ENCODE measurements around the gene CAPN10.

CAPN10 gene

DNA sequence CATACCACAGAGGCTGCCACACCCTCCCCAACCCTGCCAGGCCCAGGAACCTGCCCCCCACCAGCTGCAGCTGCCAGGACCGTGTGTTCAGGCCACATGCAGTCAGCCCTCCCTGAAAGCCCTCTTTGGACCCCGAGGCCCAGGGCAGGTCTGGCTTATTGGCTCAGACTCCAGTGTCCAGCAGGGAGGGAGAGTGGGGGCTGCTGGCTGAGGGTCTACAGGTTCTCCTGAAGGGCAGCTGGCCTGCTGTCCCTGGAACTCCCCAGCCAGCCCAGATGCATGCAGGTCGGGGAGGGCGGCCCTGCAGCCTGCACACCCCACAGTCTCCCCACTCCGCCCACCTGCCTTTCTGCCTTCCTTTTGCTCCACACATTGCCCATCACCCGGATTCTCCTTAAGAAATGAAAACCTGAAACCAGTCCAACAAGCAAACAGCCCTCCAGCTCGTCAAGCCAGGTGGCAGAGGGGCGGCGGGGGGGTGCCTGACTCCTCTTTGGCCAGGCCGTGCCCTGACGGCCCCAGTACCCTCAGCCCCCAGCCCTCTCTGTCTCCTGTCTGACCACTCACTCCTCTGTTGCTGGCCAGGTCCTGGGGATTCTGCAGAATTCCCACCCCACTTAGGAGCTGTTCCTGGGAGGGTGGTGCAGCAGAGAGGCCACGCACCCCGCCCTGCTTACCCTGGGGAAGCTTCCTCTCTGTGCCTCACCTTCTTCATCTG lies 56.7 kb downstream of the CAPN10 start:
- no peak overlapping the region for H3K4me3 ChIP-seq (ENCODE audit: low read length)
- H3K9ac ChIP-seq (ENCODE audit: low read length): no peak overlapping the region
- no peaks in the 10 kb centered on the region for H3K4me1 ChIP-seq (ENCODE audit: control insufficient read depth, low read depth, low read length)
- no peaks in the 10 kb centered on the region for H3K9me3 ChIP-seq (ENCODE audit: control insufficient read depth, low read depth, low read length)
- H3K36me3 ChIP-seq (ENCODE audit: control insufficient read depth, low read depth, low read length): no peaks in the 10 kb centered on the region
- H3K27me3 ChIP-seq (ENCODE audit: control insufficient read depth, insufficient read depth, low read length): peaks cover 1% of the 10 kb centered on the region
- no peak overlapping the region for H3K27ac ChIP-seq (ENCODE audit: low read length)

DNA sequence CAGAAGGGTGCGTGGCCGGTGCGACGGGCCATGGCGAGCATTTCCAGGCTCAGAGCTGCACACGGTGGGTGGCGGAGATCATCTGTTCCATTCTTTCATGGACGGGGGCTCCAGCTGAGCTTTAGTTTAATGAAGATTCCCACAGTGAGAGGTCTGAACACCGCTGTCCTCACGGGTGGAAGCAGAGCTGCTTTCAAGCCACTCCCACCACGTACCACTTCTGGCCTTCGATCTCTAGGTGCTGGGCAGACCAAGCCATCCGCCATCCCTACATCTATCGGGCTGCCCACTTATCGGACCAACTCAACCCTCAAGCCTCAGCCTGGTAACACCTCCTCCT lies 57.2 kb downstream of the CAPN10 start:
- Histone ChIP-seq H3K4me3 (ENCODE audit: low read length) (no peak overlapping the region), H3K27me3 (ENCODE audit: control insufficient read depth, insufficient read depth, low read length) (peaks cover 5% of the 10 kb centered on the region), H3K9me3 (ENCODE audit: control insufficient read depth, low read depth, low read length) (no peaks in the 10 kb centered on the region), H3K4me1 (ENCODE audit: control insufficient read depth, low read depth, low read length) (no peaks in the 10 kb centered on the region), H3K9ac (ENCODE audit: low read length) (no peak overlapping the region), H3K27ac (ENCODE audit: low read length) (no peak overlapping the region), H3K36me3 (ENCODE audit: control insufficient read depth, low read depth, low read length) (no peaks in the 10 kb centered on the region)

DNA sequence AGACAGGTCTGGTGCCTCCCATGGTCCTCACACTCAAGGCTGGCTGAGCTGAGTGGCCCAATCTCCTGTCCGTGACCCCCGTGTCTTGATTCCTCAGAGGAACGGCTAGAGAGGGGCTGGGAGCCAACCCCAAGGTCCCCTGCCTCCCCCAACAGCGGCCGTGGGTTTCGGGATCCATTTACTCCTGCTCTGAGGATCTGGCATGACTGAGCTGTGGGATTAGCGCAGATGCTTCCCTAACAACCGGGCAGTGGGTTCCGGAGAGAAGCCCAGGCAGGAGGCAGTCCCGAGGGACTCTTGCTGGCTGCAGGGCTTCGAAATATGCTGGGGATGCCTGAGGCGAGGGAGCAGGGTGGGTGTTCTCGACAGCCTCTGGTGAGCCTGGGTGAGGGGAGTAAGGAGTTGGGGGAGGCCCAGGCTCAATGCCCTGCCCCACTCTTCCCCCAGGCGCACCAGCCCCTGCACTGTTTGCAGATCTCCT lies 57.7 kb downstream of the CAPN10 start:
- peaks cover 10% of the 10 kb centered on the region for H3K27me3 ChIP-seq (ENCODE audit: control insufficient read depth, insufficient read depth, low read length)
- H3K36me3 ChIP-seq (ENCODE audit: control insufficient read depth, low read depth, low read length): no peaks in the 10 kb centered on the region
- no peak overlapping the region for H3K9ac ChIP-seq (ENCODE audit: low read length)
- H3K4me3 ChIP-seq (ENCODE audit: low read length): no peak overlapping the region
- no peaks in the 10 kb centered on the region for H3K4me1 ChIP-seq (ENCODE audit: control insufficient read depth, low read depth, low read length)
- H3K27ac ChIP-seq (ENCODE audit: low read length): no peak overlapping the region
- H3K9me3 ChIP-seq (ENCODE audit: control insufficient read depth, low read depth, low read length): no peaks in the 10 kb centered on the region

DNA sequence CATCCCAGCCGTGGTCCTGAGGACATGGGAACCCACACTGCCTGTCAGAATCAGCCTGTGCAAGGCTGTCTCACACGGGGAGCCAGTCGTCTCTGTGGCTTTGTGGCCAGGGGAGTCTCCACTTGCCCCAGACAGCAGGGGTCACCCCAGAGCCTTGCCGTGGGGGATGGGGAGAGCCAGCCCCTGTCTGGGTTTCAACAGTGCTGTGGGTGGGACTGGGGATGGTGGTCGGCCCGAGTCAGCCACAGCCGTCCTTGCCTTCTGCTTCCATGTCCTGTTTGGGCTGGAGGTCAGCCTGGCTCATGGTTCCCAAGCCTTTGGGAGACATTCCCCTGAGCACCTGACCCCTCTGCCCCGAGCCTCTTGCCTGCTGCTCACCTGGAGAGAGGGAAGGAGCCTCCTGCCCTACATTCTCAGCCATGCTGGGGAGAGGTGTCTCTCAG lies 58.3 kb downstream of the CAPN10 start:
- Histone ChIP-seq H3K4me3 (ENCODE audit: low read length) (no peak overlapping the region), H3K9me3 (ENCODE audit: control insufficient read depth, low read depth, low read length) (no peaks in the 10 kb centered on the region), H3K4me1 (ENCODE audit: control insufficient read depth, low read depth, low read length) (no peaks in the 10 kb centered on the region), H3K36me3 (ENCODE audit: control insufficient read depth, low read depth, low read length) (no peaks in the 10 kb centered on the region), H3K27ac (ENCODE audit: low read length) (no peak overlapping the region), H3K27me3 (ENCODE audit: control insufficient read depth, insufficient read depth, low read length) (peaks cover 10% of the 10 kb centered on the region), H3K9ac (ENCODE audit: low read length) (no peak overlapping the region)

DNA sequence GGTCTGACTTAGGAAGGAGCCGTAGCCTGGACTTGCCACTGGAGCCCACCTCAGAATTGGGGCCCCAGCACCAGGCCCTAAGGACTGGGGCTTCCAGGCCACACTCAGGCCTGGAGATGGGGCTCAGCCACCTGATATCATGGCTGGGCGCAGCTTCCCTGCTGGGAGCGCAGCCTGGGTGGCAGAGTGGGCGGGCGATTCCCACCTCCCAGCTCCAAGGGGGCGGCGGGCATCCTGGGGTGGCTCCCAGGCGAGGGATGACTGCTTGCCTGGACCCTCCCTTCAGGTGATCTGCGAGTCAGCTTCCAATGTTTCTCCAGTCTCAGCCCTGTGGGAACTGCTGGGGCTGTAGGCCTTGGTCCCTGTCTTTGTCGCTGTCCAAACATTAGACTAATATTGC lies 58.8 kb downstream of the CAPN10 start:
- no peaks in the 10 kb centered on the region for H3K4me1 ChIP-seq (ENCODE audit: control insufficient read depth, low read depth, low read length)
- H3K9me3 ChIP-seq (ENCODE audit: control insufficient read depth, low read depth, low read length): no peaks in the 10 kb centered on the region

DNA sequence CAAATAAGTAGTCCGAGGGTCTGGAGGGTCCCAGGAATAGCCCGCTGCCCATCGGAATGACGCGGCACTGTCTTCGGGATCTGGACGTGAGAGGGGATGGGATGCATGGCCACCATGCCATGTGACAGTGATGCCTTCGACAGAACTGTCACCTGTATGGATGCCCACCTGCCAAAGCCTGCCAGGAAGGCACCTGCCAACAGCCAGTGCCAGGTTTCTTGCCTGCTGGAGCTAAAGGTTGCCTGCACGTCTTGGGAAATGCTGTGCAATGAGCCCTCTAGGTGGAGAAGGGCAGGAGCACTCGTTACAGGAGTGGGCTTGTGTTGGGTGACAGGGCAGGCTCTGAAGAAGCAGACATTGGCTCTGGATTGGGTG lies 59.3 kb downstream of the CAPN10 start:
- H3K4me3 ChIP-seq (ENCODE audit: low read length): no peak overlapping the region
- H3K9me3 ChIP-seq (ENCODE audit: control insufficient read depth, low read depth, low read length): no peaks in the 10 kb centered on the region
- peaks cover 10% of the 10 kb centered on the region for H3K27me3 ChIP-seq (ENCODE audit: control insufficient read depth, insufficient read depth, low read length)
- no peaks in the 10 kb centered on the region for H3K4me1 ChIP-seq (ENCODE audit: control insufficient read depth, low read depth, low read length)
- H3K36me3 ChIP-seq (ENCODE audit: control insufficient read depth, low read depth, low read length): no peaks in the 10 kb centered on the region
- H3K27ac ChIP-seq (ENCODE audit: low read length): no peak overlapping the region
- no peak overlapping the region for H3K9ac ChIP-seq (ENCODE audit: low read length)

More for the DNA sequence above, 58.8 kb downstream of the CAPN10 start:
- H3K27ac ChIP-seq (ENCODE audit: low read length): no peak overlapping the region
- H3K9ac ChIP-seq (ENCODE audit: low read length): no peak overlapping the region
- H3K4me3 ChIP-seq (ENCODE audit: low read length): no peak overlapping the region
- H3K36me3 ChIP-seq (ENCODE audit: control insufficient read depth, low read depth, low read length): no peaks in the 10 kb centered on the region
- peaks cover 10% of the 10 kb centered on the region for H3K27me3 ChIP-seq (ENCODE audit: control insufficient read depth, insufficient read depth, low read length)

DNA sequence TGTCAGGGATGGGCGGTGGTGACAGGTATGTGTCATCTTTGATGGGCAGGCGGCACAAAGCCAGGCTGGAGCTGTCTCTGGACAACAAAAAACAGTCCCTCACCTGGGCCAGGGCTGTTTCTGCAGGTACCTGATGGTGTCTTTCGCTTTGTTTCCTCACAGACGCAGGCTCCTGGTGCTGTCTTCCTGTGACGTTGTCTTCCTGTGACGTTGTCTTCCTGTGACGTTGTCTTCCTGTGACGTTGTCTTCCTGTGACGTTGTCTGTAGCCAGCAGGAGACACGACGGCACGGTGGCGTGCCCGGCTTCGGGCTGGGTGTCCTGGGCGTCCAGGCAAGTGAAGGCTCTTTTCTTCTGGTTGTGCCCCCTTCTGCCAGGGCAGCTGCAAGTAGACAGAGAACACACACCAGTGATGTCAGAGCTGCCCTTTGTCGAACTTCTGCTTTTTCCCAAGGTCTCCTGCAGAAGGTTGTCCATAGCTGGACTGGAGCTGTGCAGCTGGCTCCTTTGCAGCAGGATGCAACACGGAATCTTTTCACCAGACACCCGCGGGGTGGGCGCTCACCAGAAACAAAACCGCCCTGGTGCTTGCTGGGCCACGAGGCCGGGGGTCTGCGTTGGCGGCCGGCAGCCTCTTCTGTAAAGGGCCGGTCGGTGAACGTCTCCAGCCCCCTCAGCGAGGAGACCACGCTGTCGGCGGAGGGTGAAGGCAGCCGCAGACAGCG lies 59.8 kb downstream of the CAPN10 start:
- Histone ChIP-seq H3K9ac (ENCODE audit: low read length) (no peak overlapping the region), H3K36me3 (ENCODE audit: control insufficient read depth, low read depth, low read length) (no peaks in the 10 kb centered on the region), H3K4me1 (ENCODE audit: control insufficient read depth, low read depth, low read length) (no peaks in the 10 kb centered on the region), H3K4me3 (ENCODE audit: low read length) (no peak overlapping the region), H3K27me3 (ENCODE audit: control insufficient read depth, insufficient read depth, low read length) (peaks cover 10% of the 10 kb centered on the region), H3K9me3 (ENCODE audit: control insufficient read depth, low read depth, low read length) (no peaks in the 10 kb centered on the region), H3K27ac (ENCODE audit: low read length) (no peak overlapping the region)

DNA sequence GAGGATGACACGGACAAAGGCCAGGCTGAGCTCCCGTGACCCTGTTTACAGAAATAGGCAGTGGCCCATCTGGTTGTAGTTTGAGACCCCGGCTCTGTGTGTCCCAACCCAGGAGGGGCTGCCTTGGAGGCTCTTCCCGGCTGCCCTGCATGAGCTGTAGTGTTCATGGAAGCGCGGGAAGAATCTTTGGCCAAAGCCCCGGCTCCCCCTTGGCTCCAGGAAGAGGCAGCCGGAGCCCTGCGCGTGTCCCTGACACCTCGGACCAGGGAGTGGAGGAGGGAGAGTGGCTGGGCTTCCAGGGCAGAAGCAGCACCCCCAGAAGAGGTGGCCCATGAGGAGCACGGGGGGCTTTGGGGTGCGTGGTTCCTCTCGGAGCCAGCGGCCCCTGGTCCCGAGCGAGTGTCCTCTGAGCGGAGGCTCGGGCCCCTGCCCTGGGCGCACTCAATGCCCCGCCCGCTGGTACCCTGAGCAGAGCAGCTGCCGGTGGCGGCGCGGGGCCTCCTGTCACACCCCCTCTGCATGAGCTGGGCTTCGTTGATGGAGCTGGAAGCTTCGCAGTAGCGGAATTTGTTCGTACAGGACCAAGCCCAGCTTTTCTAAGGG lies 60.5 kb downstream of the CAPN10 start:
- H3K9ac ChIP-seq (ENCODE audit: low read length): no peak overlapping the region
- H3K27ac ChIP-seq (ENCODE audit: low read length): no peak overlapping the region

DNA sequence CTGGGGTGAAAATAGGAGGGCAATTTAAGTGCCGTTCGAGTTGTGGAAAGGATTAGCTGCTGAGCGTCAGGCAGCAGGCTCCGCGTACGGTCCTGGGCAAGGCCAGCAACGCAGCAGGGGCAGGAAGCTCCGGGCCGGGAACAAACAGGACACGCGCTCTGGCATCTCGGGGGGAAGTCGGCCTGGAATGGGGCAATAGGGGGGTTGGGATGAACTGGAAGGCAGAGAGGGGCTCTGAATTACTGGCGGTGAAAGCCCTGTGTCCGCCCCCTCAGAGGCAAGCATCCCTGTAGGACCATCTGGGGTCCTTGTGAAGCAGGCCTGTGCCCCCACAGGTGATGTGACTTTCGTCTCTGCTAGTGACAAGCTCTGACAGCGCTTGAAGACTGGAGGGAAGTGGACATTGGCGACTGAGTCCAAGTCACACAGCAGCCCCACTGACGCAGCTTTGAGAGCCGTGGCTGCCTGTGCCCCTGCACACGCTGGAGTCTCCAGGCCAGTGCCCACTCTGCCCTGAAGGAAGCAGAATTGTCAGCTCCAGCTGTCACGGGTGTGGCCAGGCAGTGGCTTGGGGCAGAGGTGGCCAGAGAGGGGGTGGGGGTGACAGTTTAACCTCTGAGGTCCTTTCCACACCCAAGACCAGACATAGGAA lies 61.1 kb downstream of the CAPN10 start:
- Histone ChIP-seq H3K4me1 (ENCODE audit: control insufficient read depth, low read depth, low read length) (no peaks in the 10 kb centered on the region), H3K27ac (ENCODE audit: low read length) (no peak overlapping the region), H3K4me3 (ENCODE audit: low read length) (no peak overlapping the region), H3K9ac (ENCODE audit: low read length) (no peak overlapping the region), H3K36me3 (ENCODE audit: control insufficient read depth, low read depth, low read length) (no peaks in the 10 kb centered on the region), H3K9me3 (ENCODE audit: control insufficient read depth, low read depth, low read length) (no peaks in the 10 kb centered on the region), H3K27me3 (ENCODE audit: control insufficient read depth, insufficient read depth, low read length) (peaks cover 10% of the 10 kb centered on the region)

More for the DNA sequence above, 60.5 kb downstream of the CAPN10 start:
- Histone ChIP-seq H3K27me3 (ENCODE audit: control insufficient read depth, insufficient read depth, low read length) (peaks cover 10% of the 10 kb centered on the region), H3K4me1 (ENCODE audit: control insufficient read depth, low read depth, low read length) (no peaks in the 10 kb centered on the region), H3K9me3 (ENCODE audit: control insufficient read depth, low read depth, low read length) (no peaks in the 10 kb centered on the region), H3K36me3 (ENCODE audit: control insufficient read depth, low read depth, low read length) (no peaks in the 10 kb centered on the region), H3K4me3 (ENCODE audit: low read length) (no peak overlapping the region)

DNA sequence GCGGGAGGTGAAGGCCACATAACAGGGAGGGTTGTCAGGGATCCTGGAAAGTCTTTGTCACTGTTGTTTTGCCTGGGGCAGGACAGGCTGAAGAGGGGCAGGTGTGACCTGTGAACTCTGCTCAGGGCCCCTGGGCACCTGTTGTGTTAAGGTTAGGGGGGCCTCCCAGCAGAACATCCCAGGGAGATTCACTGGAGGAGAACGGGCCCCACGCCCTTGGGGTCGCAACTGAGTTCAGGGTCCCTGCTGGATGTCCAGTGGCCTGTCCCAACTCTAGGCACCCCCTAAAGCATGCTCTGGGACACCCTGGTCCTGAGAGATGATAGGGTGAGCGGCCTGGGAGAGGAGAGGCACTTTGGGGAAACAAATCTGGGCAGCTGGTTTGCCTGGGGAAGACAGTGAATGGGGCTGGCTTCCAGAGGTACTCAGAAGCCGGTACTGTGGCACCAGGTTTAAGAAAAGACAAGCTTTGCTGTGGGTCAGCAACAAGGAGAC lies 61.7 kb downstream of the CAPN10 start:
- Histone ChIP-seq H3K27me3 (ENCODE audit: control insufficient read depth, insufficient read depth, low read length) (peaks cover 10% of the 10 kb centered on the region), H3K9me3 (ENCODE audit: control insufficient read depth, low read depth, low read length) (no peaks in the 10 kb centered on the region), H3K36me3 (ENCODE audit: control insufficient read depth, low read depth, low read length) (no peaks in the 10 kb centered on the region), H3K4me3 (ENCODE audit: low read length) (no peak overlapping the region), H3K27ac (ENCODE audit: low read length) (no peak overlapping the region), H3K4me1 (ENCODE audit: control insufficient read depth, low read depth, low read length) (no peaks in the 10 kb centered on the region), H3K9ac (ENCODE audit: low read length) (no peak overlapping the region)

Data from iPS-18a (cell line).